ENCODE measurements around the gene NUDT16L1.

- TF ChIP-seq POLR2A (IDR thresholded peaks at IDR 0.05) (peak; percentile 34), EP300 (IDR thresholded peaks at IDR 0.05; ENCODE audit: low read depth) (no peak)
- TF ChIP-seq, protein P1, sequence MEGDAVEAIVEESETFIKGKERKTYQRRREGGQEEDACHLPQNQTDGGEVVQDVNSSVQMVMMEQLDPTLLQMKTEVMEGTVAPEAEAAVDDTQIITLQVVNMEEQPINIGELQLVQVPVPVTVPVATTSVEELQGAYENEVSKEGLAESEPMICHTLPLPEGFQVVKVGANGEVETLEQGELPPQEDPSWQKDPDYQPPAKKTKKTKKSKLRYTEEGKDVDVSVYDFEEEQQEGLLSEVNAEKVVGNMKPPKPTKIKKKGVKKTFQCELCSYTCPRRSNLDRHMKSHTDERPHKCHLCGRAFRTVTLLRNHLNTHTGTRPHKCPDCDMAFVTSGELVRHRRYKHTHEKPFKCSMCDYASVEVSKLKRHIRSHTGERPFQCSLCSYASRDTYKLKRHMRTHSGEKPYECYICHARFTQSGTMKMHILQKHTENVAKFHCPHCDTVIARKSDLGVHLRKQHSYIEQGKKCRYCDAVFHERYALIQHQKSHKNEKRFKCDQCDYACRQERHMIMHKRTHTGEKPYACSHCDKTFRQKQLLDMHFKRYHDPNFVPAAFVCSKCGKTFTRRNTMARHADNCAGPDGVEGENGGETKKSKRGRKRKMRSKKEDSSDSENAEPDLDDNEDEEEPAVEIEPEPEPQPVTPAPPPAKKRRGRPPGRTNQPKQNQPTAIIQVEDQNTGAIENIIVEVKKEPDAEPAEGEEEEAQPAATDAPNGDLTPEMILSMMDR (IDR thresholded peaks at IDR 0.05): no peak
Measured at GRCh38 chr16:4664538-4665418, 28.6 kb upstream of the NUDT16L1 start.

Measured in transverse colon (tissue), 3 donors.